ENCODE results near the gene ARPC5. TPM values are rescaled to one million over a fixed set of nuclear protein-coding genes. Genes with fewer than 3 reads are reported as not detected.
A peak's percentile ranks its signal among the peaks of the same experiment; 100 is the strongest.
"Not testable (repeated sequence)": the region's sequence is repeated elsewhere in the genome, so short reads cannot be mapped to it uniquely, and the experiment has no call there.

The ARPC5 gene
- total RNA-seq, 1 donor from 2014 or later: 27.1 TPM

DNA sequence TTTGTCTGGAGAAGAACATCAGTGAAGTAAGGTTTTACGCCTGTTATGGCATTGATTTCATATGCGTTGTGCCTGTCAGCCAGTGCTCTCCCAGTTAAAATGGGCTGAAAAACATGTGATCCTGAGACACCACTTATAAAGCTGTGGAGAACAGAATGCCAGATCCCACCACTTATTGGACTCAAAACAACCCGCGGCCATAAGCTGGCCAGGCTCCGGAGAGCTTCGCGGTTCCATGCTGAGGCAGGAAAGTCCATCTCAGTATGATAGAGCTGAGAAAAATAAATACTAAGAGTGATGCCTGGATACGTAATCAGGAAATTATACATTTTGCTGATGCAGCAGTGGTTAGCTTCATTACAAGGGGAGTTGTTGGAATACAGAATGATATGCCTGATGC, 12.5 kb upstream of the ARPC5 start:
- DNase-seq (ENCODE audit: low spot score): no peak
- ATAC-seq: no peak

DNA sequence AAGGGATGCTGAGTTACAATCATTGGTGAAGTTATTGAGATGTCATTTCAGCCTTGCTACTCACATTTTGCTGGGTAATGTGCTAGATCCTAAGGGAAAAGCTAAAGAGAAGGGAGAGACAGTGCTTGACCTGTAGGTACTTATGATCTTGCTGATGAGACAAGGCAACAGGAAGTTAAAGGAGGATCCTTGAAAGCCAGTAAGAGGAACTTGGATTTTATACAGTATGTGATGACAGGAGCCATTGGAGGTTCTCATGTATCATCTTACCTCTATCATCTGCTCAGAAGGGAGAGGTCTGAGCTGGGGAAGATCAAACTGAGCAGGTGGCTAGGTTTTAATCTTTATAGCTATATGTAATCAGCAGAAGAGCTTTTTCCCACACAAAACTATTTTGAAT, 11.2 kb upstream of the ARPC5 start:
- DNase-seq (ENCODE audit: low spot score) (no peak), ATAC-seq (no peak)

DNA sequence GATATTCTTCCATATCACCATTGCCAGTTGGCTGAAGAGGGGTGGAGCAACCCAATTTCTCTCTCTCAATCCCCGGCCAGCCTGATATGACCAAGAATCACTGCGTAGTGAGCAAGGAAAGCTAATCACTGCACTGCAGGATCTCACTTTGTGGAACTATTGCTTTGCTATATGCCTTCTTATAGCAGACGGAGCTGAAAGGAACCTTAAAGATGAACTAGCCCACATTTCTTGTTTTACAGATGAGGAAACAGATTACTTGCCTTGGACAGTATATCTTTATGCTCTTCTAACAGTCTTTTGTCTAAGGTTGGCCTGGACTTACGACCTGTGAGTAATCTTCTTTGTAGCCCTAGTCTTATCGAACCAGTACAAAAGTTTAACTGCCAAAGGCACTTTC, 9.9 kb upstream of the ARPC5 start:
- ATAC-seq: no peak

DNA sequence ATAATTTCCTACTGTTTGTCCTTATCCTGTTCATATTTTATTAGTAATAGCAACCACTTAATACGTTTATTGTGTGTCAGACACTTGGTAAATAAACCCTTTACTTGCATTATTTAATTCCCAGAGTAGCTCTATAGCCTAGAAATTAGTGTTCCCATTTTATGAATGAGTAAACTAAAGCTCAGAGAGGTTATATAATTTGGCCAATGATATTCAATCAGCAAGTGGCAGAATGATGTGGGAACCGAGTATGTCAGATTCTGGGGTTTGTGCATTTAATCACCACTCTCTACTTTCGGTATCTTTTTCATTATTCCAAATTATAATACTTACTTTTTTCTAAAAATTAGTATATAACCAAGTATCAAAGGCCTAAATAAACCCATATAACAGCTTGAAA, 6.6 kb upstream of the ARPC5 start:
- DNase-seq (ENCODE audit: low spot score) (no peak), ATAC-seq (no peak)

More for the DNA sequence above, 9.9 kb upstream of the ARPC5 start:
- no peak for DNase-seq (ENCODE audit: low spot score)

DNA sequence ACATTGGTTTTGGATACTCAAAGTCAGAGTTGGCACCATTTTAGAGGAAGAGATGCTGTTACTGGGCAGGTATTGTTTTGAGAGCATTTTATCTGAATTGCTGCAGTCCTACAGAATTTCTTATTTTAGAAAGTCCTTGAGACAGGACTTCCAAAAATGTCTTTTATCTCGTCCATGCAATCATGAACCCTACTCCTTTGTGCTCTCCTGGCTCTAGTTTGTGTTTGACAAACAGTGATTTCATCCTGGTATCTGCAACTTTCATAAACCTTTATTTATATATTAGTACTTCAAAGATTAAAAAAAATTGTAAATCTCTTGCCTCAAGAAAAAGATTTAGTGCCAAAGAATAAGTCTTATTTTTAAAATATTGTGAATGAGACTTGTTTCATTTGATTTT, 4.6 kb upstream of the ARPC5 start:
- ATAC-seq (no peak), DNase-seq (ENCODE audit: low spot score) (no peak)

DNA sequence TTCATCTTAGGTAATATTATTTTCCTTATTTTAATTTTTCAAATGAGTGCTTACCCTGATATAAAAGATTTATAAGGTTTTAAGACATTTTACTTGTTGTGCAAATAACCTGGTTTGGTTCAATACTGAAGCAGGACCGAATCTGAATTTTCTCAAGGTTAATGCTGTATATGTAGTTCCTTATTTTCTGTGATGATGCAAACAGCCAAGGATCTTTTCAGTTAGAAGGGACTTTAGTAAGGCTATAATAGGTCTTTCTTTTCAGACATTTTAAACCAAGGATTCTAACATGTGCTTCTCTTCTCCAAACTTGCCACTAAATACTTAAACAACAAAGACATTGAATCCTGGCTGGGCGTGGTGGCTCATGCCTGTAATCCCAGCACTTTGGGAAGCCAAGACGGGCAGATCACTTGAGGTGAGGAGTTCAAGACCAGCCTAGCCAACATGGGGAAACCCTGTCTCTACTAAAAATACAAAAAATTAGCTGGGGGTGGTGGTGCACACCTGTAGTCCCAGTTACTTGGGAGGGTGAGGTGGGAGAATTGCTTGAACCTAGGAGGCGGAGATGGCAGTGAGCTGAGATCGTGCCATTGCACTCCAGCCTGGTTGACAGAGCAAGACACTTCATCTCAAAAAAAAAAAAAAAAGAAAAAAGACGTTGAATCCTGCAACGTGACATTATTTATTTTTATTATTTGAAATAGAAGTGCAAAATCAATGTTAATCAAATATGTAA, 3.2 kb upstream of the ARPC5 start:
- DNase-seq (ENCODE audit: low spot score): no peak
- no peak for ATAC-seq

DNA sequence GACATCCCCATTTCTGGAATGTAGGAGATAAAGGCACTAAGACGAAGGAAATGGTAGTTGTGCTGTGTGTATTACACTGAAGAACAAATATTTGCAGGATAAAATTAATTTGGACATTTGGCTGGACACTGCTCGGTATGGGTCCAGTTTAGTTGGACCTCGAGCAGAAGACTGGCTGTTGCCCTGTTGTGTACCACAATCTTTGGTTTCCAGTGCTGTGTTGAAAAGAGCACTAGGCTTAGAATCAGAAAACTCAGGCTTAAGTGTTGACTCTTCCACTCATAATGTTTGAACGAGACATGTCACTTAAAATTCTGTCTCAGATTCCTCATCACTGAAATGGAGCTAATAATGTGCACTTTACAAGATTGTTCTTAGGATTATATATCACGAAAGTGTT, 1.2 kb upstream of the ARPC5 start:
- ATAC-seq (no peak), DNase-seq (ENCODE audit: low spot score) (no peak)

DNA sequence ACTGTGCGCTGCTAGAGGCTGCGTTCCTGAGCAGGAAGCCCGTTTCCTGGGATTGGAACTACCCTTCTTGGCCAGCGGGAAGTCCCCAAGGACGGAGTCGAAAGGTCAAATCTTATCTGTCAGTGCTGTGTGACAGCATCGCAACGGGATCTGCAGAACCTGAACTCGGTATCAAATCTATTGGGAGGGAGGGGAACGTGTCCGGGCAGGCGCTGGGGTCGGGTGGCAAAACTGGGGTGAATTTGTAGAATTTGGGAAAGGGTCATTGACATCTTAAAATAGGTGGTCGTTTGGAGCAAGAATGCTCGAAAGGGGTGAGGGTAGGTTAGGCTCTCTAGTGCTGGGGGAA, 725 bp upstream of the ARPC5 start:
- DNase-seq (ENCODE audit: low spot score) (no peak), ATAC-seq (no peak)

DNA sequence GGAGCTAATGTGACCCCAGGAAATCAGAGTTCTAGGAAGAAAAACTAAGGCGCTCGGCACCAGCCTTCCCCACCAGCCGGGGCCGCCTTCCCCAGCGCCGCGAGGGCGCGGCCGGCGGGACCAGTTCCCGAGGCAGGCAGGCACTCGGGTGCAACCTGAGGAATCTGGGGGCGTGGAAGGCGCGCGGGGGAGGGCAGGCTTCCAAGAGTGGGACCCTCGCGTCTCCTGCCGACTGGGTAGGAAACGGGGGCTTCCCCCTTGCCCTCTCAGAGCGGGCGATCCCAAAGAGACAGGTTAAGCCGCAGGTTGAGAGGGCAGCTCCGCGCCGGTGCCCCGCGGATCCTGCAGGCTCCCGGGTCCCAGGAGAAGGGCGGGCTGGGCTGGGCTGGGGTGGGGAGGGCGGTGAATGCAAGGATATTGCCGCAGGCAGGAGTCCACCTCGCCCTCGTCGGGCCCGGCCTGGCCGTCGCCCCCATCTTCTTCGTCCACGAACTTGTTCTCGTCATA, 431 bp downstream of the ARPC5 start:
- DNase-seq (ENCODE audit: low spot score) (peak; percentile 60), ATAC-seq (peak; percentile 48)

DNA sequence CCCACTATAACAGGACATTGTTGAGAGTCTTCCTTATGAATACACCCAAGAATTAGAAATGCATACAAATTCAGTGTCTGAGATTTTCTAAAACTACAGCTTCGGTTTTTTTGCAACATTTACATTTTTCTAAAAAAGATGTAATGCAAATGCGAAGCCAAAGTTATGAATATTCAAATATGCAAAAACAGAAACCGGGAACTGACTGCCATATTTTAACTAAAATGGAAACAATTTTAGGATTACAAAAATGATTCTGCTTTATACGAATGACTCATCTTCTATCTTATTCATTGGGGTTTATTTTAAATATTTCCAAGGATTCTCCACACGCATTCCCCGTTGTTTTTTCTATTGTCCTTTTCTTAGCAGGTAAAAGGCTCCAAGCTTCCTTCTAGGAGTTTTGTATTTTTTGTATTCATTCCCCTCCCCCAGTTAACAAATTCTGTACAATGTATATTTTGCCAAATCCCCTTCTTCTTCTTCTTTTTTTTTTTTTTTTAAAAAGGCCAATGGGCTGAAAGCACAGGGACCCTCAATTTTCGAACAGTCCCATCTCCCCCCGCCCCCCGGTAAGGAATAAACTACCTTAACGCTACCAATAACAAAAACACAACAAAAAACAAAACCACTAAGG, 1.0 kb downstream of the ARPC5 start:
- DNase-seq (ENCODE audit: low spot score): no peak
- no peak for ATAC-seq

DNA sequence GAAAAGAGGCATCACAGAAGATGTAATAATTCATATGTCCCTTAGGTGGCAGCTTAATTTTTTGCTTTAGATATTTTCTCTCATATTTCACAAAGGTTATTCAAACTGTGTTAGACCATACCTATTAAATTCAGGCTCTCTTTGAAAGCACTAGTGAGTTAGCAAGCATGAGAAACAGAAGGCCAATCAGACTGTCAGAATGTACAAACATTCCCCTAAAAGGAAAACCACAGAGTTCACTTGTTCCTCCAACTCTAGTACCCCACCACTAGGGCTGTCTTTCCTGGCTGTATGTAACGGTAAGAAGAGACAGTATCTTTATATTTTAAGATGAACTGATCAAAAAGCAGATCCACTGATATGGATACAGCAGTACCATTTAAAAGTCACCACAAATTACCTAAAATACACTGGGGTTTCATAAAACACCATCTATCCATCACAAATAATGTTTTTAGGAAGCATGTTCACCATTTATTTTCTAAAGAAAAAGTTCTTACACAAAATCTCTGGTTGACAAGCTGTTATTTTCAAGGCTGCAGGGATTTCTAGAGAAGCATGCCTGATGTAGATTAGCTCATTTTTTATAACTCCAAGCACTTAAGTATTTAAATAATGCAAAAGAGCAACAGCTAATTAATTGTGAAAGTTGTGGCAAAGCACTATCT, 1.8 kb downstream of the ARPC5 start:
- DNase-seq (ENCODE audit: low spot score): no peak
- ATAC-seq: peak; percentile 20

DNA sequence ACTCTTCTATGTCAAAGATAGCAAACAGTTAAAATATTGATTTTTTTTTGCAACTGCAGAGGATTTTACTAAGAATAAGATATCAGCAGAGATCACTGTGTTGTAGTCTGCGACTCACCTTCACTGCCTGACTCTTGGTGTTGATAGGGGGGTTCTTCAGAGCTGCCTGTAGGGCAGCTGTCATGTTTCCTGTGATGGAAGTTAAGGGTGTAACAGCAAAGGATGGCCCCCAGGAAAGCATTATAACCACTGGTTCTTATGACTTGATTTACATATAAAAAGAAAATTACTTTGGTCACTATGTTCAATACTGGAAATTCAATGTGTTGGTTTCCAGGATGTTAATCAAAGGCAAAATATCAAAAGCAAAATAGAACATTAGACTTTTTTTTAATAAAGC, 2.6 kb downstream of the ARPC5 start:
- ATAC-seq (no peak), DNase-seq (ENCODE audit: low spot score) (no peak)

DNA sequence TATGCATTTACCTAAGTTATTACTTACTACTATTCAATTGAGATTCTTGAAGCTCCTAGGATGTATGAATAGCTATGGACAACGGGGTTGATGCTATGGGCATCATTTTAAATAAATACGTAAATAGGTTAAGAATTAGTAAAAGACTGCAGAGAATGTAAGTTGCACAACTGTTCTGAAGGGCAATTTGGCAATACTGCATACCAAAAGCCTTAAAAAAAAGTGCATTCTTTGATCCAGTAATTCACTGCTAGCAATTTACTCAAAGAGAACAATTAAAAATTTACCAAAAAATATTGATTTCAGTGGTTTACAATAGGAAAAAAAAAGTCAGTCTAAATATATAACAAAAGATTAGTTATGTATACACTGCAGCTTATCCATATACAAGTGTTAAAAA, 3.5 kb downstream of the ARPC5 start:
- ATAC-seq (no peak), DNase-seq (ENCODE audit: low spot score) (no peak)

DNA sequence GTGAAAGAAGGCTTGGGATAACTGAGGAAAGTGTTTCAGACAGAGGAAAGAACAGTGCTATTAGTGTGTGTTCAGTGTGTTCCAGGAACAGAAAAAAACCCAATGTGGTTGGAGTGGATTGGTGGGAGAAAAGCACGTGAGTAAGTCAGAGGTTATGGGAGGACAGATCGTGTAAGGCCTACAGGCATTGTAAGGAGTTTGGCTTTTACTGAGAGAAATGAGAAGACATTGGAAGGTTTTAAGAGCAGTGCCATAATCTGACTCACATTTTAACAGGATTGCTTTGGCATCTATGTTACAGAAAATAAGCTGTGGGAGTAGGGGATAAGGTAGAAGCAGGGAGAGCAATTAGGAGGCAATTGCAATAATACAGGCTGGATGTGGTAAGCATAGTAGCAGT, 4.8 kb downstream of the ARPC5 start:
- ATAC-seq: no peak
- no peak for DNase-seq (ENCODE audit: low spot score)

DNA sequence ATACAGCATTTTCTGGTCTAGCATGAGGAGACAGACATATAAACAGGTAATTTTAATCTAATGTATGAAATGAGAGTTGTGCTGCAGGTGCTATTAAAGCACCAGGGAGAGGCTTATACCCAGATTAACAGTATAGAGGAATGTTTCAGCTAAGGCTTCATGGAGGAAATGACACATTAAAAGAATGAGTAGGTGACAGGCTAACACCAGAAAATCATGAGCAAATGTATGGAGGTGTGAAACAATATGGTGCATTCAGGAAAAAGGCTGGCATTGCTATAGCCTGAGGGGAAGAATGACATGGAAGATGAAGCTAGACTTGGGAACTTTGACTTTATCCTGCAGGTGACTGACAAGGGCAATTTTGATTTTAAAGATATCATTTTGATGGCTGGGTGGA, 7.0 kb downstream of the ARPC5 start:
- no peak for ATAC-seq
- no peak for DNase-seq (ENCODE audit: low spot score)

DNA sequence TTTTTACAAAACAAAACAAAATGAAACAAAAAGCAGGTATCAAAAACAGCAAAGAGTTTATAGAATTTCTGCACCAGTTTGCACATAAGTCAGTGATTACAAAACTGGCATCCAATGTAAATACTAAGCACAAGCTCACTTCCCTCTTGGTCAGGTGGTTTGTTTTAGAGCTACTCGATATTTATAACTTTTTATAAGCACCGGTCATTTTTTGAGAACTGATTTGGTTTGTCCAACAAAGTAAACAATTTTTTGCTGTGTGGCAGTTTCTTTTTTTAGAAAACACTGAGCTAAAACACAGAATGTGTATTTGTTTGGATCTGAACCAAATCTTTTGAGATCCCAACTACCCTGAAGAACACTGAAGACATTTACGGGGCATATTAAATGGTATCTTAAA, 9.3 kb downstream of the ARPC5 start:
- peak; percentile 58 for ATAC-seq
- DNase-seq (ENCODE audit: low spot score): not testable (repeated sequence)

DNA sequence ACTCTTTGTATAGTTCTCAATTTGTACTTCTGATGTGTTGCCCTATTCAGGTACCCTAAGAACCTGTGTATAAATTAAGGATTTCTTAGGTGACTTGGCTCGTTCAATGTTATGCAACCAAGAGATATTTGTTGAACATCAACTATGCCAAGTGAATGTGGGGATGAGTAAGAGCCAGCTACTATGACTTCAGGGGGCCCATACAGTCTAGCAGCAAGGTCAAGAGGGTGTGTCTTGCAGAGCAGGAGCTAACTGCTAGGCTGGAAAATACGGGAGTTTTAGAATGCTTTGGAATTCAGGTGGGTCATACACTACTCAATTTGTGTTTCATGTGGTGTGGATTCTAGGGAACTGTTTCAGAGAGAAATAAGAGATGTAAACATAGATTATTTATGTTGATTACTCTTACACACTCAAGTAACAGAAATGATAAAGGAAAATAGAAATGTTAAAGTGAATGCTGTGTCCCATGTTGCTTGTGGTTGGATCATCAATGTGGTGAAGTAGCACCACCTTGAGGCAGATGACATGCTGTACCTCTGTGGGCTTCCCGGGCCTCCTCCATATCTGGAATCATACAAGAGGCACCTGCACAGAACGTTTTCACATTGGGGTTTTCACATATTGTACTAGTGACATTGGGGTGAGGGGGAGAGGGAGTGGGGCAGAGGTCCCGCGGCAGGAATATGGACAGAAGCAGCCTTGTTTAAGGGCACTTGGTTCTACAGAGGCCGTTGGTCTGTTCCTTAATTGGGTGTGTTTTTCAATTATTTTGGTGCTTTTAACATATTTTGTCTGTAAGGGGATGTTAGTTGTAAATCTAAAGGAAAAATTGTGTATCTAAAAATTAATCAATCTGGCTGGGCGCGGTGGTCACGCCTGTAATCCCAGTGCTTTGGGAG, 12.4 kb downstream of the ARPC5 start:
- ATAC-seq (peak; percentile 98), DNase-seq (ENCODE audit: low spot score) (no peak)

DNA sequence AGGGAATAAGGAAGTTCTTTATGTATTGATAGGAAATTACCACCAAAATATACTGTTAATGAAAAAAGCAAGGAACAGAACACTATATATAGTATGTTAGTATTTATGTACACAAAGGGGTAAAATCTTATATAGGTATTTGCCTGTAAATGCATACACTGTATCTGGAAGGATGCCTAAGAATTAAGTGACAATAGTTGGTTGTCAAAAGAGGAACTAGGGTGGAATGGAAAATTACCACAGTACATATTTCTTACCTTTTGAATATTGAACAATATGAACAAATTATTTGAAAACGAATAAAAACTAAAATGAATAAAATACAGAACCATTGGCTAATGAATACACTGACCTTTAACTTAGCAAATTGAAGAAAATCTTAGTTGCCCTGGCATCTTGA, 13.6 kb downstream of the ARPC5 start:
- DNase-seq (ENCODE audit: low spot score): no peak
- ATAC-seq: no peak

DNA sequence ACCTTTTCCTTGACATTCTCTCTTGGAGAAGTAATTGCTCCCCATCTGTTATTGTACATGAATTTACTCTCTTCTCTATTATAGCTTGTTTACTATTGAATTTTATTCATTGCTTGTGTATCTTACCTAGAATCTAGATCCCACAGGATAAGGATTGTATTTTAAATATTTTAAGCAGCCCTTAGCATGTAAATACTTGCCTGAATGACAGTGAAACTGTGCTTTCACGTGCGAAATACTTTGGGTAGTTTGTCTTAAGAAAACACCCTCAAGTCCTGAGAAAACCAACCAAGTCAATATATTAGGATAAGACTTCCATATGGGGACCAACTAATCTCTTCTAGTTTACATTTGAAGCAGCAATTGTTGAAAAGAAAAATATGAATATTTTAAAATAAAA, 15.3 kb downstream of the ARPC5 start:
- DNase-seq (ENCODE audit: low spot score): no peak

DNA sequence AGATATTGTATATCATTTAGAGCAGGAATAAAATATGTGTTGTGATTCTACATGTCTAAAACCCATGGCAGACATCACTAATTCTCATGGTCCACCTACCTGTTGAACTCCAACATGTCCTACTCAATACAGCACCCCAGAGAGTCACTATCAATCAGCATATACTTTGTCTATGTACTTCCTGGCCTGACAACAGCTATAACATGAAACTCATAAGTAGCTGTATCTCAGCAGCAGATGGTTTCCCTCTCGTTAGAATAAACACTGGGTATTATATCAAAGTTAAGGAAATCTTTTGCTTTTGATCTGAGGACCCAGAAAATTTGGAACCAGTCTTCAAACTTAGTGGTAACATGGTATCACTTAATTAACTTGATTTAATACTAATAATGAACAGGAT, 15.8 kb downstream of the ARPC5 start:
- ATAC-seq: no peak
- DNase-seq (ENCODE audit: low spot score): no peak

More for the DNA sequence above, 15.3 kb downstream of the ARPC5 start:
- ATAC-seq: no peak

DNA sequence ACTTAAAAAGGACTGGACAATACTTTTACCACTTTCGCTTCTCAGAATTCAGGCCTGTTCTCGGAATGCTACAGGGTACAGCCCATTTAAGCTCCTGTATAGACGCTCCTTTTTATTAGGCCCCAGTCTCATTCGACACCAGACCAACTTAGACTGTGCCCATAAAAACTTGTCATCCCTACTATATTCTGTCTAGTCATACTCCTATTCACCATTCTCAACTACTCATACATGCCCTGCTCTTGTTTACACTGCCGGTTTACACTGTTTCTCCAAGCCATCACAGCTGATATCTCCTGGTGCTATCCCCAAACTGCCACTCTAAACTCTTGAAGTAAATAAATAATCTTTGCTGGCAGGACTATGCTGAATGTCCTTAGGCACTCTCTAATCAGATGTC, 17.4 kb downstream of the ARPC5 start:
- DNase-seq (ENCODE audit: low spot score); ATAC-seq: not testable (repeated sequence)

Data from left lobe of liver (tissue), 2 donors.